B cell (primary cell): ENCODE measurements around the gene XIRP2. TPM values are rescaled to one million over a fixed set of nuclear protein-coding genes. Genes with fewer than 3 reads are reported as not detected.

Experiments used
- ATAC-seq: fragments of 200-7000 bp; cut with Tn5 transposase; one replicate; pipeline ENCODE4 v1.10.0; 2021; ENCODE audit warnings: low read depth, mild to moderate bottlenecking, moderate number of reproducible peaks, moderate library complexity
- CTCF ChIA-PET: fragments of 350-600 bp; sonication (Branson Sonifier 250); formaldehyde crosslinking; loops from one replicate; lab custom pipeline; 2021; ENCODE audit warnings: antibody characterized with exemption, inconsistent platforms; lab: Charles Lee
- POLR2A ChIA-PET: fragments of 350-600 bp; sonication (Branson Sonifier 250); formaldehyde crosslinking; loops from one replicate; lab custom pipeline; 2021; ENCODE audit warnings: antibody characterized with exemption; lab: Charles Lee
- DNase-seq: peaks from one replicate; pipeline ENCODE4 v3.0.0; 2013
- H2AFZ ChIP-seq: 2 replicates; pipeline ENCODE4 v1.6.1; 2012; ENCODE audit warnings: mild to moderate bottlenecking, low read depth, low read length; ENCODE audit not compliant: insufficient read depth, poor library complexity, severe bottlenecking
- H3K27ac ChIP-seq, 2 donors: 1 replicate in 1 of 2; 2 replicates in 1 of 2; pipeline ENCODE4 v1.5.1; 2012 to 2013; ENCODE audit warnings: low read length in 2 of 2, mild to moderate bottlenecking in 2 of 2, moderate library complexity in 1 of 2
- H3K27me3 ChIP-seq, 4 experiments: fragments of 200-600 bp in 1 of 4; sonication (generic) in 1 of 4; replicated peaks in 1 of 4; 1 replicate in 2 of 4; 2 replicates in 2 of 4; pipeline versions ENCODE4 v1.6.1 to v1.7.0; 2013 to 2016; ENCODE audit warnings: low read length in 3 of 4, mild to moderate bottlenecking in 2 of 4, mixed read lengths in 1 of 4, moderate library complexity in 1 of 4; ENCODE audit not compliant: insufficient read depth in 4 of 4, control insufficient read depth in 3 of 4; ENCODE audit errors: control extremely low read depth in 1 of 4
- H3K36me3 ChIP-seq, 2 experiments: replicated peaks in 1 of 2; 1 replicate in 1 of 2; 2 replicates in 1 of 2; pipeline versions ENCODE4 v1.6.1 to v1.7.1; 2013; ENCODE audit warnings: low read length in 1 of 2; ENCODE audit not compliant: insufficient read depth in 2 of 2, control insufficient read depth in 1 of 2; ENCODE audit errors: control extremely low read depth in 1 of 2, extremely low read depth in 1 of 2
- H3K4me1 ChIP-seq, 2 donors: fragments of 200-600 bp in 1 of 2; sonication (generic) in 1 of 2; 1 replicate in 1 of 2; 2 replicates in 1 of 2; pipeline versions ENCODE4 v1.5.1 to v1.6.1; 2013 to 2017; ENCODE audit warnings: low read length in 2 of 2; ENCODE audit not compliant: control insufficient read depth in 2 of 2, insufficient read depth in 2 of 2
- H3K4me2 ChIP-seq: replicated peaks from 2 replicates; pipeline ENCODE3; 2012; ENCODE audit warnings: mild to moderate bottlenecking, low read depth, low read length; ENCODE audit not compliant: poor library complexity, severe bottlenecking
- H3K4me3 ChIP-seq, 5 experiments: fragments of 200-600 bp in 1 of 5; sonication (generic) in 1 of 5; 1 replicate in 3 of 5; 2 replicates in 2 of 5; pipeline versions ENCODE4 v1.5.1 to v1.7.0; 2011 to 2016; ENCODE audit warnings: low read length in 4 of 5, mild to moderate bottlenecking in 4 of 5, low read depth in 2 of 5, control low read depth in 1 of 5, moderate library complexity in 1 of 5; ENCODE audit not compliant: insufficient read depth in 1 of 5; ENCODE audit errors: control extremely low read depth in 1 of 5, extremely low read depth in 1 of 5
- H3K79me2 ChIP-seq: fragments of 200-600 bp; sonication (generic); one replicate; pipeline ENCODE4 v1.6.0; 2016; ENCODE audit warnings: low read length; ENCODE audit not compliant: control insufficient read depth, insufficient read depth
- H3K9ac ChIP-seq: fragments of 200-600 bp; sonication (generic); 2 replicates; pipeline ENCODE4 v1.6.1; 2017; ENCODE audit warnings: mild to moderate bottlenecking, low read length, moderate library complexity
- H3K9me3 ChIP-seq, 3 donors: one replicate each; pipeline versions ENCODE4 v1.6.1 to v1.7.1; 2013; ENCODE audit warnings: low read length in 2 of 3; ENCODE audit not compliant: control insufficient read depth in 2 of 3, insufficient read depth in 1 of 3; ENCODE audit errors: control extremely low read depth in 1 of 3
- H4K20me1 ChIP-seq: 2 replicates; pipeline ENCODE4 v1.6.0; 2012; ENCODE audit warnings: mild to moderate bottlenecking, low read length; ENCODE audit not compliant: insufficient read depth, control insufficient read depth, poor library complexity, severe bottlenecking
- H3K27ac Mint-ChIP-seq: one replicate; pipeline ENCODE4 v1.8.0; 2021; ENCODE audit warnings: mixed read lengths
- H3K27me3 Mint-ChIP-seq: one replicate; pipeline ENCODE4 v1.8.0; 2021; ENCODE audit warnings: mixed read lengths
- H3K4me1 Mint-ChIP-seq: one replicate; pipeline ENCODE4 v1.8.0; 2021; ENCODE audit warnings: mixed read lengths
- H3K4me3 Mint-ChIP-seq: one replicate; pipeline ENCODE4 v1.8.0; 2021; ENCODE audit warnings: mixed read lengths
- H3K9me3 Mint-ChIP-seq: one replicate; pipeline ENCODE4 v1.8.0; 2022; ENCODE audit warnings: mixed read lengths; ENCODE audit not compliant: insufficient read depth
- CTCF ChIP-seq: fragments of 200-600 bp; IDR thresholded peaks from one replicate; pipeline ENCODE4 v1.8.0; 2022; ENCODE audit warnings: antibody characterized with exemption, mild to moderate bottlenecking
- EZH2 ChIP-seq: IDR thresholded peaks from 2 replicates; pipeline ENCODE4 v1.6.1; 2012; ENCODE audit warnings: borderline replicate concordance, low read depth, mild to moderate bottlenecking, moderate library complexity, low read length; ENCODE audit not compliant: insufficient read depth, poor library complexity, severe bottlenecking
- WGBS: methylation state at CpG from one replicate; pipeline ENCODE4 v1.1.5; 2013; ENCODE audit warnings: missing lambda C conversion rate; ENCODE audit not compliant: insufficient coverage; 5-methylcytosine and 5-hydroxymethylcytosine counted together
- intact Hi-C: fragments of 100-400 bp; cut with micrococcal nuclease; formaldehyde crosslinking; loops from one replicate; pipeline ENCODE4 v1.10.0; 2022
- polyA plus RNA-seq: library from polyadenylated mRNA; depleted of rRNA; stranded (reverse); fragments of >200 nt; gene quantifications from 2 replicates; pipeline ENCODE4 v1.2.3, GENCODE V29; 2012
- total RNA-seq, 2 donors: library from RNA; stranded (reverse); fragments of 120-200 nt in 1 of 2; gene quantifications; 1 replicate in 1 of 2; 2 replicates in 1 of 2; pipeline versions ENCODE4 v1.2.3 to v1.2.4, GENCODE V29; 2013 to 2022

The XIRP2 gene
- total and polyA plus RNA-seq, 2 donors (not counting 1 experiment from before 2014, with no cell fraction given) = not detected

GRCh38 chr2:166959556-166959955 lies 71.3 kb downstream of the XIRP2 start:
- ATAC-seq (no peak), DNase-seq (no peak)
- no peak overlapping the region for H3K27ac Mint-ChIP-seq
- H3K27me3 ChIP-seq = no peaks in the 10 kb centered on the region
- no peak for TF ChIP-seq CTCF
- TF ChIP-seq EZH2 = no peak
- H3K36me3 ChIP-seq = no peaks in the 10 kb centered on the region
- H3K9me3 Mint-ChIP-seq = no peaks in the 10 kb centered on the region
- H2AFZ ChIP-seq = no peak overlapping the region
- H3K4me1 ChIP-seq = no peaks in the 10 kb centered on the region
- H3K4me1 Mint-ChIP-seq = no peaks in the 10 kb centered on the region
- no peak overlapping the region for H3K27ac ChIP-seq
- no peak overlapping the region for H3K4me3 ChIP-seq
- H3K4me2 ChIP-seq = no peak overlapping the region
- whole genome bisulfite sequencing = no CpG with 5 or more reads among the region's 1 CpG
- no peaks in the 10 kb centered on the region for H3K79me2 ChIP-seq
- no peak overlapping the region for H3K9ac ChIP-seq
- H3K4me3 Mint-ChIP-seq = no peak overlapping the region
- ChIA-PET CTCF (no interaction called here), POLR2A (no interaction called here)
- no peaks in the 10 kb centered on the region for H3K9me3 ChIP-seq
- intact Hi-C loops = no loop called here
- H3K27me3 Mint-ChIP-seq = no peaks in the 10 kb centered on the region
- no peaks in the 10 kb centered on the region for H4K20me1 ChIP-seq

DNA sequence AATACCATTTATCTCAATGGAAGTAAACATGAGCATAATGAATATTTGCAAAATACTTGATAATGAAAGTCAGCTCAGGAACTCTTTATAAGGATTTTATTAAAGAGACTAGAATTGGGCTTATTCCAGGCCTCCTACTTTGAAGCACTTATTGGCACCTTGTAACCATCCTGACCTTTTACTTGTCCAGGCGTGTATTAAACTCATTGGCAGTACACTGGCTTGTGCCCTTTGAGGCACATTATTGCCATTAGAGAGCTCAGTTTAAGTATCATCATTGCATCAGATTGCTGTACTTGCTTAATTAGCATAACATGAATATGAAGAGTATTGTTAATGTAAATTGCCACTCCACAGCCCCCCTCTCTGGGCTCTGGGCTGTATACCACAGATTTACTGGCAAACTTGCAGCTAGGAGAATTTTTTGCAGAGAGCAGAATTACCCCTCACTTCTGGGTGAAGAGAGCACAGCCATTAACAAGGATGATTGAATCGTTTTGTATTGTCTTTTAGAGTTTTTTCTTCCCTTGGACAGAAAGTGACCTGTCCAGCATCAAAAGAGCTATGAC lies 72.5 kb downstream of the XIRP2 start:
- no peaks in the 10 kb centered on the region for H3K36me3 ChIP-seq
- no peaks in the 10 kb centered on the region for H4K20me1 ChIP-seq
- DNase-seq (no peak), ATAC-seq (no peak)
- no peak overlapping the region for H3K4me2 ChIP-seq
- no peaks in the 10 kb centered on the region for H3K4me1 ChIP-seq
- no peak overlapping the region for H3K4me3 ChIP-seq
- H3K9ac ChIP-seq = no peak overlapping the region
- no peak overlapping the region for H3K27ac Mint-ChIP-seq
- no CpG with 5 or more reads among the region's 2 CpGs for WGBS
- H3K9me3 Mint-ChIP-seq = no peaks in the 10 kb centered on the region
- intact Hi-C loops = no loop called here
- no peak overlapping the region for H3K27ac ChIP-seq
- CTCF ChIA-PET = no interaction called here
- H2AFZ ChIP-seq = no peak overlapping the region
- POLR2A ChIA-PET = no interaction called here
- H3K27me3 ChIP-seq = no peaks in the 10 kb centered on the region
- H3K79me2 ChIP-seq = no peaks in the 10 kb centered on the region
- no peaks in the 10 kb centered on the region for H3K9me3 ChIP-seq
- H3K27me3 Mint-ChIP-seq = no peaks in the 10 kb centered on the region
- H3K4me1 Mint-ChIP-seq = no peaks in the 10 kb centered on the region
- TF ChIP-seq CTCF (no peak), EZH2 (no peak)
- no peak overlapping the region for H3K4me3 Mint-ChIP-seq
